Activated T-cell treated with anti-CD3 and anti-CD28 coated beads, Interleukin-2, amount 50 U/mL, for 48 hours (primary cell): ENCODE data around the gene HOTAIR.

ENCODE experiments used
- DNase-seq, 2 experiments: peaks; one replicate each; pipeline ENCODE4 v3.0.0-alpha.2; 2020

Gene HOTAIR

GRCh38 chr12:54010972-54011664 is 36.4 kb upstream of the HOTAIR start:
- no peak for DNase-seq

- DNase-seq, result no peak
Observed at GRCh38 chr12:54010053-54010971, 35.6 kb upstream of the HOTAIR start.

GRCh38 chr12:54009171-54010052 is 34.7 kb upstream of the HOTAIR start:
- DNase-seq, result no peak

DNA sequence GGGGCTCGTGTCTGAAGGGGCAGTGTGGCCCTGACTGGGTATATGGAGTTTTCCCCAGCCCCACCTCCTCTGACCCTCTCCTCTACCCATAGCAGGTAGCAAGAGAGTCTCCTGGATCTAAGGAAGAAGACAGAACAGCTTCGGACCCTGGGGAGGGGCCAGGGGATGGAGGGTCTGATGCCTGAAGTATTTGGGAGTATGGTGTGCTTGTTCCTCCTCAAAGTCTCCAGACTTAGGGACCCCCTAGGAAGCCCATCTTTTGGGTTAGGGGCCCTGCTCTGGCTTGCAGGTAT is 33.5 kb upstream of the HOTAIR start:
- no peak for DNase-seq

GRCh38 chr12:54007538-54008259 is 32.9 kb upstream of the HOTAIR start:
- no peak for DNase-seq

GRCh38 chr12:54006559-54007220 is 31.9 kb upstream of the HOTAIR start:
- DNase-seq, result no peak

DNA sequence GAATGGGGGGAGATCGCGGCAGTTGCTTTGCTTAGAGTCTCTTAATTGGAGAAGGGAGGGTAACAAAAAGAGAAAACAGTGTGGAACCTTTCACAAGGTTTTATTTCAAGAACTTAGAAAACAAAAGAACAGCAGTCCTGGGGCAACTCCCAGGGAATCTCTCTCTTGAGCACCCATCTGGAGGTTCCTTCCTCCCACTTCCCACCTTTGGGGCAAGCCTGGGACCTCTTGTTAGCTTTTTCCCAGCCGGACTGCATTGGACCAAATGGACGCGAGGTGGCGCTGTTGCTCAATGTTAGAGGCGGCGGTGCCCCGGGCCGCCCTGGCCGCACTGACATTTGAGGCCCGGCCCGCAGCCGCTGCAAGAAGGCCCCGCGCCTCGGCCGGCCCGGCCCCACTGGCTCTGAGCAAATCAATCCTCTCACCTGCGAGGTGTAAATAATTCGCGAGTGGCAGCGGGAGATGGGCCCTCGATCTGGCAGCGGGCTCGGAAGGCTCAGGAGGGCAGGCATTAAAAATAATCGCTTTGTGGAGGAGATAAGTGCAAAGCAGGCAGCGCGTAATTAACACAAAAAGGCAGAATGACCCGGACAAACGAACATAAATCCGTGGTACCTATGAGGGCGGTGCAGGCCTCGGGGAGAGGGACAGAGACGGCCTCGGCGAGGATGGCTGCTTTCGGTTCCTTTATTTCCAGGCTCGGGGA is 31.3 kb upstream of the HOTAIR start:
- peak; percentile 91 to 92 for DNase-seq

DNA sequence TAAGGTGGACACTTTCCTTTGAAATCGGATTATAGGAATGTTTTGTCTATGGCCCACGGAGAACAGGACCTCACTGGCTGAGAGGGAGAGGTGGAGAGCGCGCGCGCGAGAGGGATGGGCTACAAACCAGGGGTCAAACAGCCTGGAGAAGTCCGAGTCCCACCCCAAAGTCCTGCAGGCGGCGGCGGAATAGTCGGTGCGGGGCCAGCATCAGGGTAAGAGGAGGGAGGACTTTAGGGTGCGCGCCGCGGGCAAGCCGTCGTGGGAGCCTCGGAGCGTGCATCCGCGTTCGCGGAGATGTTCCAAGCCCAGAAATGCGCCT is 30.7 kb upstream of the HOTAIR start:
- no peak for DNase-seq

GRCh38 chr12:54004841-54005530 is 30.2 kb upstream of the HOTAIR start:
- DNase-seq, result no peak

DNA sequence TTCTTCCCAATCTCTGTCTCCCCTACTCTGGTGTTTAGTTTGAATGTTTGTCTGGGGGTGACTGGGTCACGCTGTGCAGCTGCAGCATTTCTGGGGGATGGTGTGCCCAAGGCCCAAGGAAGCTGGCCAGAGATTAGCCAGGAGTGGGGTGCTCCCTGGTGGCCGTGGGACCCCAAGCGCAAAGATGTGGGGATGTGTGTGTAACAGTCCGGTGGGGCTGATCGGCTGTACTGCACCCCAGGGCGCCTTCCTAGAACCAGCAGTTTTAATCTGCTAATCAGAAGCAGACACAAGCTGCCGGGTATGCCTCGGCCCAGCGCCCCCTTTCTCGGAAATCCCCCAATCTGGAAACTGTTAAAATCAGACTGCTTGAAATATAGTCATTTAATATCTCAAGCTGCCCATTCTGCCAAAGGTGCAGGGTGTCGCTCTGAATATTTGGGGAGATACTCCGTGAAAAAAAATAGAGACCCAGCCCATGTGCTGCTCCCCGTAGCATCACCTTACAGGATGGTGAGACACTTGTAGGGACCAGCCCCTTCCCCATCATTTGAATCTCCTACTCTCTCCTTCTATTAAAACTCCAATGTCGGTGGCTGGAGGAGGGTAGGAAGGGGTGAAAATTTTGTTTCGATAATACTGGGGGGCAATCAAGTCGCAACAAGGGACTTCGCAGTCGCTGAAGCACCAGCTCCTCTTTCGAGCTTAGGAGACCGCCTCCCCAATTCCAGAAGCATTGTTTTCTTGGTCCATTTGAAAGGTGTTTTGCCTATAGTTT is 29.5 kb upstream of the HOTAIR start:
- no peak for DNase-seq

DNA sequence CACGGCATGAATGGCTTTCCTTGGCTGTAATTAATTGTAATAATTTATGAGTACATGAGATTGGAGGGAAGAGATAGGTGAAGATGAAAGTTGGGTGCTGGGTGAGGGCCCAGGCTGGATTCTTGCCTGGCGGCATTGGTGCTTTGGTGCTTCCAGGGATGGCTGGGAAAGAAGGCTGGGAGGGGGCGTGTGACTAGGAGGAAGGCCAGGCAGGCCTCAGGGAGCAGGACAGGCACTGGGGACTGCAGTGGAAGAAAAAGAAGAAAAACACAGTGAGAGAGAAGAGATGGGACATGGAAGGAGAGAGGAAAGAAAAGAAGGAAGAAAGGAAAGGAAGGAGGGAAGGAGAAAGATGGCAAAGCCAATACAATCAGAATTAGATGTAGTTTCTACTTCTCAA is 28.9 kb upstream of the HOTAIR start:
- DNase-seq, result no peak

GRCh38 chr12:54002915-54003389 is 28.2 kb upstream of the HOTAIR start:
- DNase-seq, result no peak

GRCh38 chr12:54002278-54002914 is 27.6 kb upstream of the HOTAIR start:
- DNase-seq, result no peak

- no peak for DNase-seq
Observed at GRCh38 chr12:54001283-54002187, 26.8 kb upstream of the HOTAIR start.

- no peak for DNase-seq
Observed at GRCh38 chr12:54000116-54001114, 25.7 kb upstream of the HOTAIR start, which contains the start of gene HOXC9. HOXC9 (plus strand) TSS chr12:54000161; CDS start chr12:54000189, 28 bp downstream.

- no peak for DNase-seq
Observed at GRCh38 chr12:53999559-54000115, 24.9 kb upstream of the HOTAIR start.

- no peak for DNase-seq
Observed at GRCh38 chr12:53998900-53999236, 24.1 kb upstream of the HOTAIR start.
